Right ventricle myocardium superior (tissue), 1 donor: Measurements from ENCODE around the gene LITAF. TPM values are rescaled to one million over a fixed set of nuclear protein-coding genes. Genes with fewer than 3 reads are reported as not detected.
A peak's percentile ranks its signal among the peaks of the same experiment; 100 is the strongest.

Source experiments
- ATAC-seq: fragments of 200-7000 bp; cut with Tn5 transposase; one replicate; pipeline ENCODE4 v1.9.1; 2020; ENCODE audit warnings: mild to moderate bottlenecking; ENCODE audit not compliant: poor library complexity
- DNase-seq: peaks from one replicate; pipeline ENCODE4 v3.0.0-alpha.2; 2020
- intact Hi-C: fragments of 100-400 bp; cut with DNase I; formaldehyde crosslinking; loops from one replicate; pipeline ENCODE4 v1.11.2; 2022
- total RNA-seq: library from RNA; stranded (reverse); fragmentation: NEBNext Ultra II Directional; extraction: Animal tissue kit (Norgen Biotek cat#: 25700); gene quantifications from one replicate; pipeline ENCODE4 v1.2.1, GENCODE V29; 2021
- donor health status: DM: no; HTN: yes; CAD: no; lungs with severe emphysema.

LITAF gene
- total RNA-seq, 1 donor from 2014 or later, result 74.3 TPM

- intact Hi-C loops, result no loop called here
- DNase-seq (no peak), ATAC-seq (no peak)
These were observed 37.5 kb upstream of the LITAF start for GRCh38 chr16:11624205-11624604.

- ATAC-seq, result peak; percentile 67
- intact Hi-C loops, result no loop called here
- DNase-seq, result peak; percentile 68
These were observed 35.4 kb upstream of the LITAF start for GRCh38 chr16:11621920-11622651.

GRCh38 chr16:11621539-11621919 lies 34.8 kb upstream of the LITAF start:
- intact Hi-C loops, result no loop called here
- no peak for ATAC-seq
- DNase-seq, result no peak

- intact Hi-C loops, result no loop called here
- ATAC-seq (no peak), DNase-seq (no peak)
These were observed 33.7 kb upstream of the LITAF start for GRCh38 chr16:11620243-11621003.

GRCh38 chr16:11619327-11619851 lies 32.7 kb upstream of the LITAF start:
- ATAC-seq (peak; percentile 36), DNase-seq (no peak)
- intact Hi-C loops, result no loop called here

GRCh38 chr16:11618107-11618717 lies 31.5 kb upstream of the LITAF start:
- intact Hi-C loops, result no loop called here
- DNase-seq, result no peak
- ATAC-seq, result no peak

- no peak for ATAC-seq
- no peak for DNase-seq
- intact Hi-C loops, result no loop called here
These were observed 29.2 kb upstream of the LITAF start for GRCh38 chr16:11615748-11616447.

GRCh38 chr16:11614587-11615175 lies 28.0 kb upstream of the LITAF start:
- DNase-seq (no peak), ATAC-seq (no peak)
- intact Hi-C loops, result no loop called here

- ATAC-seq (peak; percentile 75), DNase-seq (peak; percentile 83)
- intact Hi-C loops, result no loop called here
These were observed 26.9 kb upstream of the LITAF start for GRCh38 chr16:11613381-11614303.

- ATAC-seq, result peak; percentile 6
These were observed 25.9 kb upstream of the LITAF start for GRCh38 chr16:11612665-11613025.

GRCh38 chr16:11611871-11612664 lies 25.3 kb upstream of the LITAF start:
- ATAC-seq, result peak; percentile 33
- intact Hi-C loops, result no loop called here
- DNase-seq, result peak; percentile 64

More at GRCh38 chr16:11612665-11613025, 25.9 kb upstream of the LITAF start:
- no peak for DNase-seq
- intact Hi-C loops, result no loop called here

- no peak for DNase-seq
- no peak for ATAC-seq
- intact Hi-C loops, result no loop called here
These were observed 23.9 kb upstream of the LITAF start for GRCh38 chr16:11610580-11610979.

- no peak for ATAC-seq
- DNase-seq, result no peak
- intact Hi-C loops, result no loop called here
These were observed 23.4 kb upstream of the LITAF start for GRCh38 chr16:11610121-11610505.

GRCh38 chr16:11609474-11610120 lies 22.9 kb upstream of the LITAF start:
- intact Hi-C loops, result no loop called here
- no peak for DNase-seq

GRCh38 chr16:11605891-11606290 lies 19.2 kb upstream of the LITAF start:
- DNase-seq, result no peak
- intact Hi-C loops, result no loop called here
- ATAC-seq, result no peak

More at GRCh38 chr16:11609474-11610120, 22.9 kb upstream of the LITAF start:
- ATAC-seq, result no peak

- DNase-seq, result no peak
These were observed 18.8 kb upstream of the LITAF start for GRCh38 chr16:11605564-11605886.

More at GRCh38 chr16:11605564-11605886, 18.8 kb upstream of the LITAF start:
- ATAC-seq, result no peak
- intact Hi-C loops, result no loop called here
